ENCODE measurements around the gene ESRRG. TPM values are rescaled to one million over a fixed set of nuclear protein-coding genes. Genes with fewer than 3 reads are reported as not detected.

The ESRRG gene
- total RNA-seq, 1 experiment from 2014 or later, result 0.44 TPM

DNA sequence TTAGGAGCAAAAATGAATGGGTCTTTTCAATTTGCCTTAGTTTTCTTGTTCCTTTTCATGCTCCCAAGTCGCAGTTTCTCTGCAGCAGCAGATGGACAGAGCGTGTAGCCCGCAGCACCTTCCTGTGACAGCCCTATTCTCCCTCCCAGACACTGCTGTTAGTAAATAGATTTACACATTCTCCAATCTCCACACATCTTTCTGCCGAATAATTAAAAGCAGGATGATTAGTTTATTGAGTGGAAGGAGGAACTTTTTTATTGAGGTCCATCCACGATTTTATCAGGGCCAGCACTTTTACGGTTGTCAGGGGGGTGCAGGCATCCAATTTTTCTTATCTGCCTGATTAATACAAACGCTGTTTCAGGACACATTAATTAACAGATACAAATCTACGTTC, 201.8 kb downstream of the ESRRG start:
- H3K9me3 Mint-ChIP-seq, result no peaks in the 10 kb centered on the region
- Histone ChIP-seq H2AFZ (ENCODE audit: low read length) (no peak overlapping the region), H2BK5ac (ENCODE audit: insufficient read length, low read length) (no peak overlapping the region), H2AK5ac (ENCODE audit: insufficient read length, low read length) (no peak overlapping the region), H3K79me1 (ENCODE audit: insufficient read depth, low read depth, low read length, poor library complexity, severe bottlenecking) (no peaks in the 10 kb centered on the region), H3K79me2 (ENCODE audit: insufficient read depth, low read length) (no peaks in the 10 kb centered on the region), H2BK15ac (ENCODE audit: low read depth, low read length) (no peak overlapping the region), H3K4me2 (ENCODE audit: insufficient read depth, insufficient read length, low read length) (no peak overlapping the region), H4K5ac (ENCODE audit: insufficient read length, low read depth, low read length) (no peak overlapping the region), H2BK120ac (ENCODE audit: low read depth, low read length, poor library complexity, severe bottlenecking) (no peak overlapping the region), H2BK12ac (ENCODE audit: insufficient read length, low read depth, low read length) (no peak overlapping the region), H4K8ac (replicated peaks; ENCODE audit: insufficient read length, low read depth, low read length) (no peak overlapping the region), H3K4me1 (ENCODE audit: insufficient read depth, low read length) (no peaks in the 10 kb centered on the region), H3K56ac (ENCODE audit: insufficient read length, low read depth, low read length) (no peak overlapping the region), H3K9me3 (ENCODE audit: control insufficient read depth, low read depth, low read length) (no peaks in the 10 kb centered on the region), H3K27me3 (ENCODE audit: insufficient read depth, low read length) (no peaks in the 10 kb centered on the region), H4K91ac (ENCODE audit: insufficient read length, low read depth, low read length) (no peak overlapping the region), H4K20me1 (ENCODE audit: control insufficient read depth, insufficient read depth, insufficient read length) (no peaks in the 10 kb centered on the region), H3K9ac (ENCODE audit: extremely low read depth, insufficient read length, low read length) (no peak overlapping the region), H3K14ac (ENCODE audit: insufficient read depth, low read length) (no peak overlapping the region), H3K23me2 (ENCODE audit: insufficient read length, low read depth, low read length, poor library complexity, severe bottlenecking) (no peaks in the 10 kb centered on the region), H3K18ac (ENCODE audit: insufficient read length, low read depth, low read length) (no peak overlapping the region), H3T11ph (ENCODE audit: low read length) (no peak overlapping the region), H3K23ac (ENCODE audit: insufficient read length, low read depth, low read length) (no peak overlapping the region), H2BK20ac (ENCODE audit: low read depth, low read length, poor library complexity, severe bottlenecking) (no peak overlapping the region), H3K27ac (ENCODE audit: insufficient read length, low read depth, low read length) (no peak overlapping the region), H3K4ac (ENCODE audit: low read depth, low read length) (no peak overlapping the region)
- H3K27ac Mint-ChIP-seq, result no peak overlapping the region; a peak in 1 of 7 replicates
- WGBS (ENCODE audit: extremely low coverage, insufficient read length, low lambda C conversion rate), result no CpG with 5 or more reads among the region's 8 CpGs
- no peaks in the 10 kb centered on the region for H3K4me1 Mint-ChIP-seq
- H3K36me3 Mint-ChIP-seq (ENCODE audit: insufficient read depth in 1 of 3, low read depth in 3 of 3), result peaks cover 0 to 4% (median 0%) of the 10 kb centered on the region in 3 experiments; a peak in 2 of 7 replicates
- H3K27me3 Mint-ChIP-seq (ENCODE audit: low read depth), result no peaks in the 10 kb centered on the region
- no peak overlapping the region for H3K4me3 Mint-ChIP-seq
- DNase-seq, result no peak
- TF ChIP-seq, protein P1, sequence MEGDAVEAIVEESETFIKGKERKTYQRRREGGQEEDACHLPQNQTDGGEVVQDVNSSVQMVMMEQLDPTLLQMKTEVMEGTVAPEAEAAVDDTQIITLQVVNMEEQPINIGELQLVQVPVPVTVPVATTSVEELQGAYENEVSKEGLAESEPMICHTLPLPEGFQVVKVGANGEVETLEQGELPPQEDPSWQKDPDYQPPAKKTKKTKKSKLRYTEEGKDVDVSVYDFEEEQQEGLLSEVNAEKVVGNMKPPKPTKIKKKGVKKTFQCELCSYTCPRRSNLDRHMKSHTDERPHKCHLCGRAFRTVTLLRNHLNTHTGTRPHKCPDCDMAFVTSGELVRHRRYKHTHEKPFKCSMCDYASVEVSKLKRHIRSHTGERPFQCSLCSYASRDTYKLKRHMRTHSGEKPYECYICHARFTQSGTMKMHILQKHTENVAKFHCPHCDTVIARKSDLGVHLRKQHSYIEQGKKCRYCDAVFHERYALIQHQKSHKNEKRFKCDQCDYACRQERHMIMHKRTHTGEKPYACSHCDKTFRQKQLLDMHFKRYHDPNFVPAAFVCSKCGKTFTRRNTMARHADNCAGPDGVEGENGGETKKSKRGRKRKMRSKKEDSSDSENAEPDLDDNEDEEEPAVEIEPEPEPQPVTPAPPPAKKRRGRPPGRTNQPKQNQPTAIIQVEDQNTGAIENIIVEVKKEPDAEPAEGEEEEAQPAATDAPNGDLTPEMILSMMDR (conservative IDR thresholded peaks at IDR 0.05), result no peak

Measured in H9 (cell line).